GM19025 (cell line): ENCODE measurements around the gene SPTSSA.
A peak's percentile ranks its signal among the peaks of the same experiment; 100 is the strongest.

Experiments used
- ATAC-seq: cut with Tn5 transposase; IDR thresholded peaks from one replicate; pipeline ENCODE4 v1.9.1; 2021; ENCODE audit warnings: mild to moderate bottlenecking, low read depth, moderate library complexity; ENCODE audit not compliant: unreplicated experiment

Gene SPTSSA

GRCh38 chr14:34474187-34474679, 12.2 kb upstream of the SPTSSA start:
- ATAC-seq = no peak

GRCh38 chr14:34472706-34473279, 10.8 kb upstream of the SPTSSA start:
- ATAC-seq = no peak

GRCh38 chr14:34470319-34470718, 8.3 kb upstream of the SPTSSA start:
- ATAC-seq = no peak

GRCh38 chr14:34466691-34467090, 4.7 kb upstream of the SPTSSA start:
- ATAC-seq = no peak

GRCh38 chr14:34465069-34465859, 3.2 kb upstream of the SPTSSA start:
- ATAC-seq = no peak

- no peak for ATAC-seq
Observed at GRCh38 chr14:34463598-34463961, 1.5 kb upstream of the SPTSSA start.

- peak; percentile 34 for ATAC-seq
Observed at GRCh38 chr14:34461334-34462131, 507 bp downstream of the SPTSSA start.

GRCh38 chr14:34460841-34461240, 1.2 kb downstream of the SPTSSA start:
- ATAC-seq = no peak

- no peak for ATAC-seq
Observed at GRCh38 chr14:34460295-34460694, 1.7 kb downstream of the SPTSSA start.

- ATAC-seq = no peak
Observed at GRCh38 chr14:34457186-34457585, 4.9 kb downstream of the SPTSSA start.

GRCh38 chr14:34453226-34453625, 8.8 kb downstream of the SPTSSA start:
- ATAC-seq = no peak

GRCh38 chr14:34452258-34452822, 9.7 kb downstream of the SPTSSA start:
- no peak for ATAC-seq

- ATAC-seq = no peak
Observed at GRCh38 chr14:34450958-34451357, 11.1 kb downstream of the SPTSSA start.

GRCh38 chr14:34450542-34450915, 11.5 kb downstream of the SPTSSA start:
- no peak for ATAC-seq

- ATAC-seq = no peak
Observed at GRCh38 chr14:34449819-34450541, 12.1 kb downstream of the SPTSSA start.

GRCh38 chr14:34439090-34439489, 22.9 kb downstream of the SPTSSA start:
- no peak for ATAC-seq

- ATAC-seq = no peak
Observed at GRCh38 chr14:34438438-34438837, 23.6 kb downstream of the SPTSSA start.

- no peak for ATAC-seq
Observed at GRCh38 chr14:34437729-34438080, 24.3 kb downstream of the SPTSSA start.

GRCh38 chr14:34436960-34437728, 24.9 kb downstream of the SPTSSA start:
- no peak for ATAC-seq
